ENCODE results near the gene ARID5A.

DNA sequence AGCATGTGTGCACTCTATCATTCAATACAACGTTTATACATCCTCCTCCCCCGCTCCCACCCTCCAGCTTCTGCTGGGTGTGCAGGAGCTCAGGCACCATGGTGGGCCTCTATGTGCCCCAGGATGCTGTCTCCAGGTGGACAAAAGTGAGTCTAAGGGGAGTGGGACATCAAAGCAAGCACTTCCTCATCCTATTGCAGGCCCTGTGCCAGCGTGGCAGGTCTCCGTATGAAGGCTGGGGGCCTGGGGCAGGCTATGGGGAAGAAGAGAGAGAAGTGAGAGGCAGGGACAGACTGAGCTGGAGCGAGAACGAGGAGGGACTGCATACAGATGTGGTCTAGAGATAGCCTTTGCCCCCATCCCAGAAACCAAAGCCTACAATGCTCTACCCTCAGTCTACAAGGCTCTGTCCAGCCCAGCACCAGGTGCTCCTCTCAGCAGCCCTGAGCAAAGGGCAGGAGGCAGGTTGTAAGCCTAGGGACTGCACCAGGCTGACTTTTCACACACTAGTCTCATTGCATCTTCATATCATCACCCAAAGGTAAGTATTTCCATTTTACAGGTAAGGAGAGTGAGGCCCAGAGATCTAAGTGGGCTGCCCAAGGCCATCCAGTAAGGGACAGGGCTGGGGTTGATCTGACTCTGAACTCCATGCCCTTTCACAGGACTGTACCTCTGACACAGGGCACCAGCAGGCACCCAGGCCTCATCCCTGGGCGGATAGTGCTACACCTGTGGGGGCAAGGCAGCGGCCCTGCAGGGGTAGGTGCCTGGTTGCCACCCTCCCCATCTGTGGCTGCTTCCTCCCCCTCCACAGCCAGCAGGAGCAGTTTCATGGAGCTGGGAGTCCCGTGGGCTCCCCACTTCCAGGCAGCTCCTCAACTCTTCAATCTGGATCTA is 14.0 kb upstream of the ARID5A start:
- no peak for TF ChIP-seq ZNF660 (CRISPR knock-in tag; IDR thresholded peaks at IDR 0.05; ENCODE audit: borderline replicate concordance, low read depth)
- no peak for TF ChIP-seq BRCA1 (CRISPR knock-in tag; IDR thresholded peaks at IDR 0.05)
- TF ChIP-seq, protein P1, sequence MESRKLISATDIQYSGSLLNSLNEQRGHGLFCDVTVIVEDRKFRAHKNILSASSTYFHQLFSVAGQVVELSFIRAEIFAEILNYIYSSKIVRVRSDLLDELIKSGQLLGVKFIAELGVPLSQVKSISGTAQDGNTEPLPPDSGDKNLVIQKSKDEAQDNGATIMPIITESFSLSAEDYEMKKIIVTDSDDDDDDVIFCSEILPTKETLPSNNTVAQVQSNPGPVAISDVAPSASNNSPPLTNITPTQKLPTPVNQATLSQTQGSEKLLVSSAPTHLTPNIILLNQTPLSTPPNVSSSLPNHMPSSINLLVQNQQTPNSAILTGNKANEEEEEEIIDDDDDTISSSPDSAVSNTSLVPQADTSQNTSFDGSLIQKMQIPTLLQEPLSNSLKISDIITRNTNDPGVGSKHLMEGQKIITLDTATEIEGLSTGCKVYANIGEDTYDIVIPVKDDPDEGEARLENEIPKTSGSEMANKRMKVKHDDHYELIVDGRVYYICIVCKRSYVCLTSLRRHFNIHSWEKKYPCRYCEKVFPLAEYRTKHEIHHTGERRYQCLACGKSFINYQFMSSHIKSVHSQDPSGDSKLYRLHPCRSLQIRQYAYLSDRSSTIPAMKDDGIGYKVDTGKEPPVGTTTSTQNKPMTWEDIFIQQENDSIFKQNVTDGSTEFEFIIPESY (CRISPR knock-in tag; IDR thresholded peaks at IDR 0.05), result no peak
- TF ChIP-seq MTA3 (CRISPR knock-in tag; IDR thresholded peaks at IDR 0.05), result no peak
- TF ChIP-seq, protein P2, sequence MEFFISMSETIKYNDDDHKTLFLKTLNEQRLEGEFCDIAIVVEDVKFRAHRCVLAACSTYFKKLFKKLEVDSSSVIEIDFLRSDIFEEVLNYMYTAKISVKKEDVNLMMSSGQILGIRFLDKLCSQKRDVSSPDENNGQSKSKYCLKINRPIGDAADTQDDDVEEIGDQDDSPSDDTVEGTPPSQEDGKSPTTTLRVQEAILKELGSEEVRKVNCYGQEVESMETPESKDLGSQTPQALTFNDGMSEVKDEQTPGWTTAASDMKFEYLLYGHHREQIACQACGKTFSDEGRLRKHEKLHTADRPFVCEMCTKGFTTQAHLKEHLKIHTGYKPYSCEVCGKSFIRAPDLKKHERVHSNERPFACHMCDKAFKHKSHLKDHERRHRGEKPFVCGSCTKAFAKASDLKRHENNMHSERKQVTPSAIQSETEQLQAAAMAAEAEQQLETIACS (CRISPR knock-in tag; IDR thresholded peaks at IDR 0.05), result no peak
- TF ChIP-seq, protein P3, sequence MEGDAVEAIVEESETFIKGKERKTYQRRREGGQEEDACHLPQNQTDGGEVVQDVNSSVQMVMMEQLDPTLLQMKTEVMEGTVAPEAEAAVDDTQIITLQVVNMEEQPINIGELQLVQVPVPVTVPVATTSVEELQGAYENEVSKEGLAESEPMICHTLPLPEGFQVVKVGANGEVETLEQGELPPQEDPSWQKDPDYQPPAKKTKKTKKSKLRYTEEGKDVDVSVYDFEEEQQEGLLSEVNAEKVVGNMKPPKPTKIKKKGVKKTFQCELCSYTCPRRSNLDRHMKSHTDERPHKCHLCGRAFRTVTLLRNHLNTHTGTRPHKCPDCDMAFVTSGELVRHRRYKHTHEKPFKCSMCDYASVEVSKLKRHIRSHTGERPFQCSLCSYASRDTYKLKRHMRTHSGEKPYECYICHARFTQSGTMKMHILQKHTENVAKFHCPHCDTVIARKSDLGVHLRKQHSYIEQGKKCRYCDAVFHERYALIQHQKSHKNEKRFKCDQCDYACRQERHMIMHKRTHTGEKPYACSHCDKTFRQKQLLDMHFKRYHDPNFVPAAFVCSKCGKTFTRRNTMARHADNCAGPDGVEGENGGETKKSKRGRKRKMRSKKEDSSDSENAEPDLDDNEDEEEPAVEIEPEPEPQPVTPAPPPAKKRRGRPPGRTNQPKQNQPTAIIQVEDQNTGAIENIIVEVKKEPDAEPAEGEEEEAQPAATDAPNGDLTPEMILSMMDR (CRISPR knock-in tag; IDR thresholded peaks at IDR 0.05), result no peak
- no peak for TF ChIP-seq ZSCAN29 (CRISPR knock-in tag; conservative IDR thresholded peaks at IDR 0.05)
- TF ChIP-seq CBFB (CRISPR knock-in tag; IDR thresholded peaks at IDR 0.05), result no peak
